Measurements from ENCODE around the gene METTL13.
A peak's percentile ranks its signal among the peaks of the same experiment; 100 is the strongest.
"Not testable (repeated sequence)": the region's sequence is repeated elsewhere in the genome, so short reads cannot be mapped to it uniquely, and the experiment has no call there.

METTL13 gene

GRCh38 chr1:171769754-171770153 is 11.7 kb upstream of the METTL13 start:
- DNase-seq = no peak

- DNase-seq = no peak
Observed at GRCh38 chr1:171772312-171772711, 9.1 kb upstream of the METTL13 start.

DNA sequence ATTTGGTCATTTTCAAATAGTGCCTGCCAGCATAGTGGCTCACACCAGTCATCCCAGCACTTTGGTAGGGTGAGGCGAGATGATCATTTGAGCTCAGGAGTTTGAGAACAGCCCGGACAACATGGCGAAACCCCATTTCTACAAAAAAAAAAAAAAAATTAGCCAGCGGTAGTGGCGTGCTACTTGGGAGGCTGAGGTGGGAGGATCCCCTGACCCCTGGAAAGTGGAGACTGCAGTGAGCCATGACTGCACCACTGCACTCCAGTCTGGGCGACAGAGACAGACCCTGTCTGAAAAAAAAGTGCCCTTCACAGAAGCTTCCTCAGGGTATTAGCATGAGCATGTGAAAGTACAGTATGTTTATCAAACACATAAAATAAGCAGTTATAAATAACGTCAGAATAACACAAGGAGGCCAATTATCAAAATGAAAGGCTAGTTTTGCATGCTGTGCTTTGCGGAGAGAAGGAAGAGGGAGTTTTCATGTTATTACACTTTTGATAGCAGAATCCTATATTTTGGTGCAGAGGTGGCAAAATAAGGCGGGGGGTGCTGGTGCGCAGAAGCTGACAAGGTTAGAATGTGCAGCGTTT is 781 bp upstream of the METTL13 start:
- no peak for DNase-seq

GRCh38 chr1:171783816-171784530 is 2.5 kb downstream of the METTL13 start:
- DNase-seq = no peak

GRCh38 chr1:171784784-171785183 is 3.3 kb downstream of the METTL13 start:
- DNase-seq = no peak

DNA sequence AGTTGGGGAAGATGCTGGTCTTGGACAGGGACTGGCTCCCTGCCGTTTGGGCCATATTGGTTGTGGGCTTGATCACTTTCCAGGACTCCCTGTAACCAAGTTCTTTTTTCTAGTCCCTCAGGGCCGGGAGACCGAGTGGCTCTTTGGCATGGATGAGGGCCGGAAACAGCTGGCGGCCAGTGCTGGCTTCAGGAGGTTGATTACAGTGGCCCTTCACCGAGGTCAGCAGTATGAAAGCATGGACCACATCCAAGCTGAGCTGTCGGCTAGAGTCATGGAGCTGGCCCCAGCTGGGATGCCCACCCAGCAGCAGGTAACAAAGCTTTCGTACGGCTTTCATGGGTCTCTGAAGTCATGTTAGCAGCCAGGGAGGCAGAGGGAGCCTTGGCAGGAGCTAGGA is 4.3 kb downstream of the METTL13 start:
- DNase-seq = no peak

- DNase-seq = no peak
Observed at GRCh38 chr1:171786534-171786933, 5.1 kb downstream of the METTL13 start.

DNA sequence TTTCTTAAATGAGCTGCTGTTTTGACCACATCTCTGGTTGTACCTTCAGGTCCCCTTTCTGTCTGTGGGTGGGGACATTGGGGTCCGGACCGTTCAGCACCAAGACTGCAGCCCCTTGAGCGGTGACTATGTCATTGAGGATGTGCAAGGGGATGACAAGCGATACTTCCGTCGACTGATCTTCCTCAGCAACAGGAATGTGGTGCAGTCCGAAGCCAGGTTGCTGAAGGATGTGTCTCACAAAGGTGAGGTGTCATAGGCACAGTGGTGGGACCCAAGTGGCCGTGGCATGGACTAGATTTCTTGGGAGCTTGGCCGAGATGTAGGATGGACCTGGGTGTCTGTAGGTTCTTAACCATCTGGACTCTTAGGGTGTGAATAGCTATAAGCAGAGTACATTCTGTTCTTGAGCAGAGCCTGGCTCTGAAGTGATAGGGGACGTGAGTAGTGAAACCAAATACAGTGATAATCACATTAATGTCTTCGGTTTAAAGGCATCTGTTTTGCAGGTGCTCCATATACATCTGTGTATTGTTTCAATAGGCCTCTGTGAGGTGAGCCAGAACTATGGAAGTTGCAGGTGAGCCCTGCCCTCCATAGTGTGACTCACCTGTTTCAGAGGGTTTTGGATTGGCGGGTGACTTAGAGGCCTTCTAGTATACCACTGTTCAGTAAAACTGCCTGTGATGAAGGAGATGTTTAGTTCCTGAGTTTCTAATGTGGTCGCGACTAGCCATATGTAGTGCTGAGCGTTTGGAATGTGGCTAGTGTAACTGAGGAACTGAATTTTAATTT is 6.4 kb downstream of the METTL13 start:
- DNase-seq = no peak

DNA sequence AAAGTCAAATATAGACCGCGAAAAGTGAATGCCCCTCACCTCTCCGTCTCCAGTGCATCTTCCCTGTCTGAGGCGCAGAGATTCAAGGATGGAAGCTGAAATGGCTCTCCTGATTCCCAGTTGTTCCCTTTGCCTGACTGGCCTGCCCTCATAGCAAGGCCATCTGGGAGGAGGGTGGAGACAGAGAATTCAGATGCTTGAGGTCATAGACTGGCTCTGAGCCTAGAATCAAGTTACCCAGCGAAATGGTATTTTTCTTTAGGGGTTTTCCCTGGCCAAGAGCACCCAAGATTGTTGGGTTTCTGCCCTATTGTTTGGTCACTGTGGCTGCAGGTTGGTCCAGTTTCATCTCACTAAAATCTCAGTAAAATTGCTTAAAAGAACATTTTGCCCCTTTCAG is 7.2 kb downstream of the METTL13 start:
- no peak for DNase-seq

DNA sequence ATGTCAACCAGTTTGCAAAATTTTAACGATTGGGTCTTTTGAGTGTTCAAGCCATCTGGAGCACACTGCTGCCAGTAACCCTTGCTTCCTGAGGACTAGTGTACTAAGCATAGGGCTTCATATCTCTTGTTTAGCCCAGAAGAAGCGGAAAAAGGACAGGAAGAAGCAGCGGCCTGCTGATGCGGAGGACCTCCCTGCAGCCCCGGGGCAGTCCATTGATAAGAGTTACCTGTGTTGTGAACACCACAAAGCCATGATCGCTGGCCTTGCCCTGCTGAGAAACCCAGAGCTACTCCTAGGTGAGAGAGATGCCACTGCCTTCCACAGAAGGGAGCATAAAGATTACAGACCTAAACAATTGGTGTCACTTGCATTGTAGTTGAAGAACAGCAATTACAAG is 8.9 kb downstream of the METTL13 start:
- DNase-seq = no peak

DNA sequence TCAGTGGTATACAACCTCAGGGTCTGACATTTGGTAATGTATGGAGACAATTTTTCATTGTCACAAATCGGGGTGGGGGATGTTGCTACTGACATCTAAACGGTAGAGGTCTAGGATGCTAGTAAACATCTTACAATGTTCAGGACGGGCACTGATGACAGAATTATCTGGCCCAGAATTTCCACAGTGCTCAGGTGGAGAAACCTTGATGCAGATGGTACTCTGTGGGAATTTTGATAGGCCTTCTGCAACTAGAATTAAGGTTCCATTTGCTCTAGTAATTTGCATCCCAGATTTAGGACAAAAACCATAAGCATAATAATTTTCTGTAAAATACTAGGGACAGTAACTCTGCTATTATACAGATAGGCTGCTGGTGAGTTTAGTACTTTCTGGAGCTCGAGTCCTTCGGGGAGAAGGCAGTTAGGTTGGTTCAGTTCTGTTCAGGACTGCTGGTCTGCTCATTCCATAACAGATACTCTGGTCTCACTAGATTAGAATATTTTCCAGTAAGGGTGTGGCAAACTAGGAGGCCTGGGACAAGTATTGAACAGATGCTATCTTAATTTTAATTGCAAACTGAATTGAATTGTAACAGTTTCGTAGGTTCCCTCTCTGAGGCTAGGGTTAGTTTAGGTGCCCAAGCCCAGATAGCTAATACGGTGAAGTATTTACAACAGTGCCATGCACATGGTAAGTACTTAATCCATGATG is 11.4 kb downstream of the METTL13 start:
- no peak for DNase-seq

DNA sequence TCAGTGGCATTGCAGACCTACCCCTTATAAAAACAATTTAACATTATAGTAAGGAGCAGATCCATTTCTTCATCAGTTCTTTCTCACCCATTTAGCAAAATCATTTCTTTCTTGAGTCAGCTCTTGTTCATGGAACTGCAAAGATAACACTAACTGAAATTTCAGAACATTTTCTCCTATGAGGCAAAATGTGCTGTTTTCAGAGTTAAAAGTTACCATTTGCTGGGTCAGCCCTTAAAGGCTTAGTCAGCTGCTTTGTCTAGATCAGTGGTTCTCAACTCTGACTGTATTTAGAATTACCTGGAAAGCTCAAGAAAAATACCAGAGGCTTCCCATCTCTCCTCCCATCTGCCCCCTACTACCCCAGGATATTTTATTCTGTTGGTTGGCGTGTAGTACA is 12.2 kb downstream of the METTL13 start:
- DNase-seq = no peak

DNA sequence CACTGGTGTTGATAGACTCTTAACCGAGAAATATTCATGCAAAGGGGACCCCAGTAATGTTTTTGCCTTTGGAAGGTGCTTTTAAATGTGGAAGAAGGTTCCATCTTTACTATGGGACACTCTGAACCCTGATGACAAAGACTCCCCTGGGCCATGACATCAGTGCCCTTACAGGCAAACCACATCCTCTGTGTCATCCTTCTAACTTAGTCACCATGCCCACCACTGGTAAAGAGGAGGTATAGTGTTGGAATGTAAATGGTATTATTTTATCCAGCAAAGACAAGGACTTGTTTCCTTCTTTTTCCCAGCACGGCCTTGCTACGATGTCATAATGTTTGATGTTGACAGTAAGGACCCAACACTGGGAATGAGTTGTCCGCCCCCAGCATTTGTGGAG is 12.6 kb downstream of the METTL13 start:
- DNase-seq = no peak

DNA sequence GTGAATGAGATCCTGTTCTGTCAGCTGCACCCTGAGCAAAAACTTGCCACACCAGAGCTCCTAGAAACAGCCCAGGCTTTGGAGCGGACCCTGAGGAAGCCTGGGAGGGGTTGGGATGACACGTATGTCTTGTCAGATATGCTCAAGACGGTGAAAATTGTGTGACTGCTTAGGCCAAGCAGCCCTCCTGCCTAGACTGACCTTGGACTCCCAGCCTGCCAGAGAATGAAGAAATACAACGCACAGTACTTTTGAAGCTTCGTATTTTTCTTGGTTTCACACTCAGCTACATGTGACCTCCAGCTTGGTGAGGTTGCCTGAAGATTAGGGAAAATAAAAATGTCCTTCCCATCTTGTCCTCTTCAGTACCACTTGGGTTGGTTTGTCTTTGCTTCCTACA is 15.1 kb downstream of the METTL13 start:
- no peak for DNase-seq

DNA sequence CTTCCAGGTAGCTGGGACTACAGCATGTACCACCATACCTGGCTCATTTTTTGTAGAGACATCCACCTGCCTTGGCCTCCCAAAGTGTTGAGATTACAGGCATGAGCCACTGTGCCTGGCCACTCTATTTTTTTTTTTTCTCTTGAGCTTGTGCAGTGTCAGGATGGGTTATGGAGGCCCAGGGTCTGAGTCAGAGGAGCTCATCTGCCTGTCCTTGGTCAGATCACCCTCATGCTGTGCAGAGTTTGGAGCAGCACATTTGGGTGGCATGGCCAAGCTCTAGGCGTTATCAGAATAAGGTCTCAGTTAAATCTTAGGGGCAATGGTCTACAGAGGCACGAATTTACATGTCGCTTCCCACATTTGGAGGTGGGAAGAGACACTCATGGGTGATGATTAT is 16.9 kb downstream of the METTL13 start:
- DNase-seq = no peak

GRCh38 chr1:171798765-171799164 is 17.3 kb downstream of the METTL13 start:
- DNase-seq = no peak

DNA sequence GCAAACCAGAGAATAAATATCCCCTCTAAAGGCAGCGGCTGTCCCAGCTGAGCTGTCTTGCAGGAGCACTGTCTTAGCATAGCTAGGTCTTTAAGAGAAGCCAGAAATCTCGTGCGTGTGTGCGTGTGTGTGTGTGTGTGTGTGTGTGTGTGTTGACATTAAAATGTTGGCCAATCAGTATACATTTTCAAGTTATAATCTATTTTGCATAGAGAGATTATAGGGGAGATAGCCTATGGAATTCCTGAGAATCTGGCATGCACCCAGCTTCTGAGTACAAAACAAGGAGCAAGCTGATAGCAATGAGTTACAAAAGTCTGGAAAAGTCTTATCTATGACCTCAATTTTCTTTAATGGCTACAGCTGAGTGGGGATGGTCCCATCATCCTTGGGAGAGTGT is 17.7 kb downstream of the METTL13 start:
- no peak for DNase-seq

- not testable (repeated sequence) for DNase-seq
Observed at GRCh38 chr1:171799698-171800097, 18.2 kb downstream of the METTL13 start.

- no peak for DNase-seq
Observed at GRCh38 chr1:171800342-171800741, 18.9 kb downstream of the METTL13 start.

GRCh38 chr1:171800851-171801250 is 19.4 kb downstream of the METTL13 start:
- DNase-seq = no peak

- DNase-seq = peak; percentile 64
Observed at GRCh38 chr1:171801487-171801891, 20.0 kb downstream of the METTL13 start.

DNA sequence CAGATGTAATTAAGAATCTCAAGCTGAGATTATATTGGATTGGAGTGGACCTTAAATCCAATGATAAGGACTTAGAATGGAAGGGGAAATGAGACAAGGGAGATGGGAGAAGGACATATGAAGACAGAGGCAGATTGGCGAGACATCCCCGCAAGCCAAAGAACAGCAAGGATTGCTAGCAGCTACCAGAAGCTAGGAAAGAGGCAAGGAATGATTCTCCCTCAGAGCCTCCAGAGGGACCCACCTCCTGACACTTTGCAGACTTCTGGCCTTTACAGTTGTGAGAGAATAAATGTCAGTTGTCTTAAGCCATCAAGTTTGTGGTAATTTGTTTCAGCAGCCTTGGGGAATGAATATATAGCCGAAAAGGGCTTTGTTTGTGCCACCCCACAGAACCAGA is 20.7 kb downstream of the METTL13 start:
- no peak for DNase-seq

DNA sequence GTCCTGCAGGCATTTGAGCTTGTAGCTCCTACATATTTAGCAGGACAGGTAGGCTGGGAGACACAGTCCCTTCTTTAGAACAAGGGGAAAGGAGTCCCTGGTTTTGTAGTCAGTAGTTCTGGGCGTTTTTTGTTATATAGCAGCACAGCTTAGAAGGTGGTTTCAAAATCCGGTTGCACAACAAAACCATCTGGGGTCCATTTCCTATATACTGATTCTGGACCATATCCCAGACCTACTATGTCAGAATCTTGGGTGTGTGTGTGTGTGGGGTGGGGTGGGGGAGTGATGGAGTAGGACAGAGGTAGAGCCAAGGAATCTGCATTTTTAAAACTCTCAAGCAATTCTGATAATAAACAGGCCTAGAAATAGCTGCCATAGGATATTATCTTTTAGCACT is 21.6 kb downstream of the METTL13 start:
- DNase-seq = no peak
